ENCODE measurements around the gene CCDC14. TPM values are rescaled to one million over a fixed set of nuclear protein-coding genes. Genes with fewer than 3 reads are reported as not detected.

Gene CCDC14
- total and polyA plus RNA-seq, 11 donors: 4.5 to 12.7 (median 7.2) TPM

DNA sequence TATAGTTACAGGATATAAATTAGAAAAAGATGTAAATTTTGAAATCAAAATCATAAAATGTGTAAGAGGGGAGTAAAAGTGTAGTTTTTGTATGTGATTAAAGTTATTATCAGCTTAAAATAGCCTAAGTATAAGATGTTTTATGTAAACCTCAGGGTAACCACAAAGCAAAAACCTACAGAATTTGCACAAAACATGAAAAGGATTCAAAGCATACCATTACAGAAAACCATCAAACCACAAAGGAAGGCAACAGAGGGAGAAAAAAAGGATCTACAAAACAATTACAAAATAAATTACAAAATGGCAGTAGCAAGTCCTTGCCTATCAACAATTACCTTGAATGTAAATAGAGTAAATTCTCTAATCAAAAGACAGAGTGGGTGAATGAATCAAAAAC lies 40.2 kb downstream of the CCDC14 start:
- Histone ChIP-seq H3K4me3 (no peak overlapping the region), H3K9me3 (peaks cover 0 to 47% (median 22%) of the 10 kb centered on the region in 12 donors), H3K4me1 (no peaks in the 10 kb centered on the region), H3K36me3 (peaks cover 0 to 37% (median 4%) of the 10 kb centered on the region in 9 donors), H3K27me3 (no peaks in the 10 kb centered on the region), H3K27ac (no peak overlapping the region)
- no peak for ATAC-seq
- no peak for DNase-seq
- intact Hi-C loops (cut with DNase I): no loop called here
- TF ChIP-seq, protein P1, sequence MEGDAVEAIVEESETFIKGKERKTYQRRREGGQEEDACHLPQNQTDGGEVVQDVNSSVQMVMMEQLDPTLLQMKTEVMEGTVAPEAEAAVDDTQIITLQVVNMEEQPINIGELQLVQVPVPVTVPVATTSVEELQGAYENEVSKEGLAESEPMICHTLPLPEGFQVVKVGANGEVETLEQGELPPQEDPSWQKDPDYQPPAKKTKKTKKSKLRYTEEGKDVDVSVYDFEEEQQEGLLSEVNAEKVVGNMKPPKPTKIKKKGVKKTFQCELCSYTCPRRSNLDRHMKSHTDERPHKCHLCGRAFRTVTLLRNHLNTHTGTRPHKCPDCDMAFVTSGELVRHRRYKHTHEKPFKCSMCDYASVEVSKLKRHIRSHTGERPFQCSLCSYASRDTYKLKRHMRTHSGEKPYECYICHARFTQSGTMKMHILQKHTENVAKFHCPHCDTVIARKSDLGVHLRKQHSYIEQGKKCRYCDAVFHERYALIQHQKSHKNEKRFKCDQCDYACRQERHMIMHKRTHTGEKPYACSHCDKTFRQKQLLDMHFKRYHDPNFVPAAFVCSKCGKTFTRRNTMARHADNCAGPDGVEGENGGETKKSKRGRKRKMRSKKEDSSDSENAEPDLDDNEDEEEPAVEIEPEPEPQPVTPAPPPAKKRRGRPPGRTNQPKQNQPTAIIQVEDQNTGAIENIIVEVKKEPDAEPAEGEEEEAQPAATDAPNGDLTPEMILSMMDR (IDR thresholded peaks at IDR 0.05): no peak
- no peak for TF ChIP-seq POLR2A (IDR thresholded peaks at IDR 0.05)

DNA sequence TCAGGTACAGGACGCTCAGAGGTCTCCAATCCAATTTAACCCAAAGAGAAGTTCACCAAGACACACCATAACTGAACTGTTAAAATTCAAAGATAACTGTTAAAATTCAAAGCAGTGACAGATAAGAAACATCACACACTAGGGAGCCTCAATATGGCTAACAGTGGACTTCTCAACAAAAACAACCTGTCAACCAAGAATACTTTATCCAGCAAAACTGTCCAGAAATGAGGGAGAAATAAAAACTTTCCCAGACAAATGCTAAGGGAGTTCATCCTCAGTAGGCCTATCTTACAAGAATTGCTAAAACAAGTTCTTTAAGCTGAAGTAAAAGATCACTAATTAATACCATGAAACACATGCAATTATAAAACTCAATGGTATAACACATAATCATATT lies 40.6 kb downstream of the CCDC14 start:
- H3K4me1 ChIP-seq: no peaks in the 10 kb centered on the region
- peaks cover 0 to 39% (median 4%) of the 10 kb centered on the region in 9 donors for H3K36me3 ChIP-seq
- no peak for DNase-seq
- intact Hi-C loops (cut with DNase I): no loop called here
- no peak overlapping the region for H3K4me3 ChIP-seq
- ATAC-seq: no peak
- no peak overlapping the region for H3K27ac ChIP-seq
- H3K9me3 ChIP-seq: peaks cover 0 to 47% (median 22%) of the 10 kb centered on the region in 12 donors
- WGBS, 4 donors: 80 to 100% (median 98%) methylated on average over 1 of the region's 1 CpG
- TF ChIP-seq, protein P1 (IDR thresholded peaks at IDR 0.05): no peak
- TF ChIP-seq POLR2A (IDR thresholded peaks at IDR 0.05): no peak
- H3K27me3 ChIP-seq: no peaks in the 10 kb centered on the region

DNA sequence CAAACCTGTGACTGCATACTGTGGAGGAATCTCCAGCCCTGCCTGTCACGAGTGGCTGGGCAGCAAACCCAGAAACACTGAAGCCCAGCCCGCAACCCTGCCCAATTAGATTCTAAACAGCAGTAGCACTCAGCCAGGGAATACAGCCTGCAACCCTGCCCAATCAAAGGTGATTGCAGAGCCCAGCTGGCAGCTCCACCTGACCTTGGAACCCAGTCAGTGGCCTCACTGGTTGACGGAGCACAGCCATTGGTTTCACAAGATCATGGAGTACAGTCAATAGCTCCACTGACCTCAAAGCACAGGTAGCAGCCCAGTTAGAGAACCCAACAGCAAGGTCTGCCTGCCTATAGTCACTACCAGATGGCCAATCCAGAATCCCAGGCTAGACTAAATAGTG lies 41.7 kb downstream of the CCDC14 start:
- 61 to 99% (median 94%) methylated on average over 3 of the region's 3 CpGs for WGBS, 4 donors
- ATAC-seq (peak in 1 of 4 donors; percentile 50), DNase-seq (no peak)
- TF ChIP-seq, protein P1 (IDR thresholded peaks at IDR 0.05): no peak
- no peak for TF ChIP-seq POLR2A (IDR thresholded peaks at IDR 0.05)
- H3K9me3 ChIP-seq: peaks cover 0 to 43% (median 21%) of the 10 kb centered on the region in 12 donors
- H3K27ac ChIP-seq: no peak overlapping the region
- intact Hi-C loops (cut with DNase I): no loop called here
- peaks cover 0 to 46% (median 9%) of the 10 kb centered on the region in 9 donors for H3K36me3 ChIP-seq
- H3K4me1 ChIP-seq: no peaks in the 10 kb centered on the region
- H3K27me3 ChIP-seq: no peaks in the 10 kb centered on the region
- no peak overlapping the region for H3K4me3 ChIP-seq

- ATAC-seq: no peak
- intact Hi-C loops (cut with DNase I): no loop called here
- no peak for DNase-seq
- Histone ChIP-seq H3K4me1 (no peaks in the 10 kb centered on the region), H3K36me3 (peaks cover 0 to 32% (median 4%) of the 10 kb centered on the region in 9 donors), H3K4me3 (no peak overlapping the region), H3K9me3 (peaks cover 0 to 6% (median 1%) of the 10 kb centered on the region in 12 donors), H3K27ac (no peak overlapping the region), H3K27me3 (no peaks in the 10 kb centered on the region)
- TF ChIP-seq POLR2A (IDR thresholded peaks at IDR 0.05): no peak
- TF ChIP-seq, protein P1 (IDR thresholded peaks at IDR 0.05): no peak
- 75 to 94% (median 77%) methylated on average over 5 of the region's 5 CpGs for WGBS, 4 donors
Observed at GRCh38 chr3:123914829-123915228, 46.2 kb downstream of the CCDC14 start.

Measured in heart left ventricle (tissue), 16 donors.